Caco-2 (cell line): ENCODE results near the gene NAXD. TPM values are rescaled to one million over a fixed set of nuclear protein-coding genes. Genes with fewer than 3 reads are reported as not detected.

ENCODE experiments used
- BruUV-seq: library from RNA; stranded (reverse); fragments of 400-500 nt; replicated peaks from 2 replicates; lab custom pipeline; 2021; lab: Mats Ljungman, UMichigan
- CTCF ChIA-PET: fragments of 300-600 bp; sonication (Branson Sonifier 250); formaldehyde crosslinking; loops from one replicate; lab custom pipeline; 2022; ENCODE audit warnings: antibody characterized with exemption; lab: Charles Lee
- POLR2A ChIA-PET: fragments of 300-600 bp; sonication (Branson Sonifier 250); formaldehyde crosslinking; loops from one replicate; lab custom pipeline; 2022; ENCODE audit warnings: antibody characterized with exemption; lab: Charles Lee
- DNase-seq, 2 experiments: peaks; one replicate each; pipeline versions ENCODE4 v3.0.0 to v3.0.0-alpha.2; 2020 to 2022
- H3K27me3 ChIP-seq: replicated peaks from 2 replicates; pipeline ENCODE4 v1.6.0; 2011; ENCODE audit warnings: low read length; ENCODE audit not compliant: control insufficient read depth, insufficient read depth
- H3K36me3 ChIP-seq: 2 replicates; pipeline ENCODE4 v1.5.1; 2011; ENCODE audit warnings: low read length; ENCODE audit not compliant: control insufficient read depth, insufficient read depth
- H3K4me1 ChIP-seq: fragments of 250-450 bp; sonication (Bioruptor Pico); 2 replicates; pipeline ENCODE4 v1.5.1; 2020; ENCODE audit warnings: mild to moderate bottlenecking
- H3K4me3 ChIP-seq: 2 replicates; pipeline ENCODE4 v1.5.1; 2011; ENCODE audit warnings: low read depth, mild to moderate bottlenecking, control low read depth, low read length
- H3K9me3 ChIP-seq: fragments of 250-450 bp; sonication (Bioruptor Pico); 2 replicates; pipeline ENCODE4 v1.5.1; 2020; ENCODE audit warnings: mild to moderate bottlenecking, moderate library complexity
- H3K27ac Mint-ChIP-seq: one replicate; pipeline ENCODE4 v1.8.0; 2022; ENCODE audit warnings: mixed read lengths; ENCODE audit not compliant: unreplicated experiment
- H3K27me3 Mint-ChIP-seq: one replicate; pipeline ENCODE4 v1.8.0; 2022; ENCODE audit warnings: mixed read lengths; ENCODE audit not compliant: insufficient read depth, unreplicated experiment
- H3K36me3 Mint-ChIP-seq: one replicate; pipeline ENCODE4 v1.8.0; 2022; ENCODE audit warnings: mild to moderate bottlenecking, mixed read lengths; ENCODE audit not compliant: insufficient read depth, unreplicated experiment
- H3K4me1 Mint-ChIP-seq: one replicate; pipeline ENCODE4 v1.8.0; 2022; ENCODE audit warnings: low read depth, mixed read lengths; ENCODE audit not compliant: unreplicated experiment
- H3K4me3 Mint-ChIP-seq: one replicate; pipeline ENCODE4 v1.8.0; 2022; ENCODE audit warnings: mild to moderate bottlenecking, moderate library complexity, mixed read lengths; ENCODE audit not compliant: unreplicated experiment
- H3K9me3 Mint-ChIP-seq: one replicate; pipeline ENCODE4 v1.8.0; 2022; ENCODE audit warnings: mixed read lengths; ENCODE audit not compliant: unreplicated experiment
- CTCF ChIP-seq, 2 experiments: fragments of 200-600 bp in 1 of 2; IDR thresholded peaks; 1 replicate in 1 of 2; 2 replicates in 1 of 2; pipeline versions ENCODE4 v1.5.1 to v1.8.0; 2011 to 2022; ENCODE audit warnings: antibody characterized with exemption in 1 of 2, control low read depth in 1 of 2, inconsistent platforms in 1 of 2, low read depth in 1 of 2, low read length in 1 of 2, mild to moderate bottlenecking in 1 of 2, moderate library complexity in 1 of 2; ENCODE audit not compliant: insufficient read depth in 1 of 2, severe bottlenecking in 1 of 2, unreplicated experiment in 1 of 2
- intact Hi-C: fragments of 100-400 bp; cut with micrococcal nuclease; formaldehyde crosslinking; loops from one replicate; pipeline ENCODE4 v1.10.0; 2022; ENCODE audit not compliant: unreplicated experiment
- total RNA-seq: library from RNA; stranded (reverse); gene quantifications from 2 replicates; pipeline ENCODE4 v1.2.3, GENCODE V29; 2022

NAXD gene
- total RNA-seq, 1 experiment from 2014 or later = 51.5 TPM

GRCh38 chr13:110664041-110664440, 48.7 kb downstream of the NAXD start:
- Histone ChIP-seq H3K9me3 (no peaks in the 10 kb centered on the region), H3K27me3 (no peaks in the 10 kb centered on the region), H3K36me3 (peaks cover 3% of the 10 kb centered on the region), H3K4me3 (no peak overlapping the region), H3K4me1 (no peaks in the 10 kb centered on the region)
- Mint-ChIP-seq H3K27me3 (no peaks in the 10 kb centered on the region), H3K27ac (no peak overlapping the region), H3K36me3 (peaks cover 74% of the 10 kb centered on the region), H3K4me1 (no peaks in the 10 kb centered on the region), H3K4me3 (no peak overlapping the region), H3K9me3 (peaks cover 10% of the 10 kb centered on the region)
- no TSS peak for BruUV-seq
- DNase-seq = no peak
- POLR2A ChIA-PET = no interaction called here
- intact Hi-C loops = no loop called here
- no peak for TF ChIP-seq CTCF (IDR thresholded peaks at IDR 0.05; ENCODE audit: insufficient read depth in 1 of 2, low read depth in 1 of 2, low read length in 1 of 2, severe bottlenecking in 1 of 2, unreplicated experiment in 1 of 2)
- CTCF ChIA-PET = no interaction called here

- Histone ChIP-seq H3K27me3 (no peaks in the 10 kb centered on the region), H3K36me3 (peaks cover 3% of the 10 kb centered on the region), H3K9me3 (no peaks in the 10 kb centered on the region), H3K4me1 (no peaks in the 10 kb centered on the region), H3K4me3 (no peak overlapping the region)
- H3K4me1 Mint-ChIP-seq = no peaks in the 10 kb centered on the region
- CTCF ChIA-PET = no interaction called here
- H3K9me3 Mint-ChIP-seq = peaks cover 9% of the 10 kb centered on the region
- DNase-seq = no peak
- POLR2A ChIA-PET = no interaction called here
- peaks cover 69% of the 10 kb centered on the region for H3K36me3 Mint-ChIP-seq
- H3K27me3 Mint-ChIP-seq = no peaks in the 10 kb centered on the region
- H3K4me3 Mint-ChIP-seq = no peak overlapping the region
- no peak overlapping the region for H3K27ac Mint-ChIP-seq
- BruUV-seq = no TSS peak
- TF ChIP-seq CTCF (IDR thresholded peaks at IDR 0.05; ENCODE audit: insufficient read depth in 1 of 2, low read depth in 1 of 2, low read length in 1 of 2, severe bottlenecking in 1 of 2, unreplicated experiment in 1 of 2) = no peak
- intact Hi-C loops = no loop called here
These were observed 49.3 kb downstream of the NAXD start for GRCh38 chr13:110664673-110665072.

- CTCF ChIA-PET = no interaction called here
- Mint-ChIP-seq H3K27me3 (no peaks in the 10 kb centered on the region), H3K9me3 (no peaks in the 10 kb centered on the region), H3K36me3 (peaks cover 64% of the 10 kb centered on the region), H3K4me1 (no peaks in the 10 kb centered on the region), H3K4me3 (no peak overlapping the region), H3K27ac (no peak overlapping the region)
- BruUV-seq = no TSS peak
- no peaks in the 10 kb centered on the region for H3K9me3 ChIP-seq
- no peaks in the 10 kb centered on the region for H3K4me1 ChIP-seq
- intact Hi-C loops = no loop called here
- H3K27me3 ChIP-seq = no peaks in the 10 kb centered on the region
- H3K36me3 ChIP-seq = peaks cover 5% of the 10 kb centered on the region
- POLR2A ChIA-PET = no interaction called here
- no peak overlapping the region for H3K4me3 ChIP-seq
- no peak for TF ChIP-seq CTCF (IDR thresholded peaks at IDR 0.05; ENCODE audit: insufficient read depth in 1 of 2, low read depth in 1 of 2, low read length in 1 of 2, severe bottlenecking in 1 of 2, unreplicated experiment in 1 of 2)
- DNase-seq = no peak
These were observed 50.3 kb downstream of the NAXD start for GRCh38 chr13:110665491-110666254.
